Thoracic aorta (tissue), 2 donors: ENCODE data around the gene SLC44A3. TPM values are rescaled to one million over a fixed set of nuclear protein-coding genes. Genes with fewer than 3 reads are reported as not detected.

Experiments used
- ATAC-seq: fragments of 150-250 bp; one replicate; pipeline ENCODE4 v1.8.0; 2017; ENCODE audit warnings: low read depth; ENCODE audit not compliant: insufficient number of reproducible peaks, low FRiP score
- DNase-seq: peaks from one replicate; pipeline ENCODE4 v3.0.0-alpha.2; 2020; ENCODE audit warnings: low spot score
- H3K27ac ChIP-seq, 2 donors: fragments of 200-600 bp; sonication (generic); 1 replicate in 1 of 2; 2 replicates in 1 of 2; pipeline ENCODE4 v1.5.1; 2016; ENCODE audit warnings: mild to moderate bottlenecking in 2 of 2, moderate library complexity in 2 of 2
- H3K27me3 ChIP-seq: fragments of 200-600 bp; sonication (generic); replicated peaks from 2 replicates; pipeline ENCODE4 v1.6.0; 2016; ENCODE audit warnings: mild to moderate bottlenecking; ENCODE audit not compliant: insufficient read depth
- H3K36me3 ChIP-seq: fragments of 200-600 bp; sonication (generic); one replicate; pipeline ENCODE4 v1.5.1; 2016
- H3K4me1 ChIP-seq, 2 donors: fragments of 200-600 bp; sonication (generic); 1 replicate in 1 of 2; 2 replicates in 1 of 2; pipeline versions ENCODE4 v1.5.1 to v1.6.0; 2016; ENCODE audit warnings: low read depth in 2 of 2, mild to moderate bottlenecking in 1 of 2; ENCODE audit not compliant: control insufficient read depth in 1 of 2
- H3K4me3 ChIP-seq: fragments of 200-600 bp; sonication (generic); 2 replicates; pipeline ENCODE4 v1.5.1; 2016; ENCODE audit warnings: mild to moderate bottlenecking
- H3K9me3 ChIP-seq: fragments of 200-600 bp; sonication (generic); 2 replicates; pipeline ENCODE4 v1.5.1; 2016
- total RNA-seq, 2 donors: library from RNA; depleted of rRNA; stranded (reverse); fragments of >200 nt; gene quantifications; one replicate each; pipeline versions ENCODE4 v1.1.0 to v1.2.3, GENCODE V29; 2016
- TF ChIP-seq, protein P1 (sequence below): fragments of 200-600 bp; sonication (generic); IDR thresholded peaks from one replicate; pipeline ENCODE4 v1.5.1; 2019; ENCODE audit warnings: antibody characterized with exemption

Gene SLC44A3
- total RNA-seq, 2 donors from 2014 or later = 2.5 to 3.7 TPM

DNA sequence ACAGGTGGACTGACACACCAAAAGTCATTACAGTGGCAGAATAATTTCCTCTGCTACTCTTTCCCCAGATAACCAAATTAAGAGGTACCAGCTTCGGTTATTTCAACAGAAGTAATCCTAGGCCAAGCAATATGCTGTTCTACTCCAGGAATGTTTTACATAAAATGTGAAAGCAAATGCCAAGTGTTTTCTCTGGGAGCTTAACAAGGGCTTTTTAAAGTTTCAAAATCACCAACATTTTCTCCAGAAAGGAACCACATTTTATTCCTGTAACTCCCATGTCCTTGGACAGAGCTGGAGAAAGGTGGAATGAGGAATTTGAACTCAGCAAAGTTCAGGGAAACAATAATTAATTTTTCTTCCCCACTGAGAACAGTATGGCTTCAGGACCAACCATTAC lies 79.6 kb downstream of the SLC44A3 start:
- Histone ChIP-seq H3K4me1 (peaks cover 30 to 58% of the 10 kb centered on the region in 2 donors), H3K36me3 (peaks cover 14% of the 10 kb centered on the region), H3K27ac (peak overlapping the region; percentile 36 to 56), H3K4me3 (no peak overlapping the region), H3K9me3 (no peaks in the 10 kb centered on the region), H3K27me3 (no peaks in the 10 kb centered on the region)
- DNase-seq = no peak
- TF ChIP-seq, protein P1, sequence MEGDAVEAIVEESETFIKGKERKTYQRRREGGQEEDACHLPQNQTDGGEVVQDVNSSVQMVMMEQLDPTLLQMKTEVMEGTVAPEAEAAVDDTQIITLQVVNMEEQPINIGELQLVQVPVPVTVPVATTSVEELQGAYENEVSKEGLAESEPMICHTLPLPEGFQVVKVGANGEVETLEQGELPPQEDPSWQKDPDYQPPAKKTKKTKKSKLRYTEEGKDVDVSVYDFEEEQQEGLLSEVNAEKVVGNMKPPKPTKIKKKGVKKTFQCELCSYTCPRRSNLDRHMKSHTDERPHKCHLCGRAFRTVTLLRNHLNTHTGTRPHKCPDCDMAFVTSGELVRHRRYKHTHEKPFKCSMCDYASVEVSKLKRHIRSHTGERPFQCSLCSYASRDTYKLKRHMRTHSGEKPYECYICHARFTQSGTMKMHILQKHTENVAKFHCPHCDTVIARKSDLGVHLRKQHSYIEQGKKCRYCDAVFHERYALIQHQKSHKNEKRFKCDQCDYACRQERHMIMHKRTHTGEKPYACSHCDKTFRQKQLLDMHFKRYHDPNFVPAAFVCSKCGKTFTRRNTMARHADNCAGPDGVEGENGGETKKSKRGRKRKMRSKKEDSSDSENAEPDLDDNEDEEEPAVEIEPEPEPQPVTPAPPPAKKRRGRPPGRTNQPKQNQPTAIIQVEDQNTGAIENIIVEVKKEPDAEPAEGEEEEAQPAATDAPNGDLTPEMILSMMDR = no peak
- ATAC-seq = no peak

DNA sequence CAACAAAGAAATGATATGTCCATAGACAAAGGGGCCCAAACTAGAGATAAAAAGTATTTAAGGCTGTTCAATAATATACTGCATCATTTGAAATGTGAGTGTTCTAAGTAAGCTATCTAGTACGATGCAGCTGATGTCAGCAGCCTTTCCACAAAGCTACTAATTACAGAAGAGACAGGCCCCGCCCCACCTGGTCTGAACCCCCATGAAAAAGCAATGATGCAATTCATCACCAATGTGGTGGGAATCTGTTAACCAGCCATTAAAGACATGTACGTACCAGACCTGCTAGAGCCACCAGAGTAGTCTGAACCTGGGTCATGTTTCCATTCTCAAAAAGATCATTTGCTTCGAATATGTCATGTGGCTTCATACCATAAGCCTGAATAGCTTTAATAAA lies 81.7 kb downstream of the SLC44A3 start:
- ATAC-seq = no peak
- Histone ChIP-seq H3K4me1 (peaks cover 32 to 76% of the 10 kb centered on the region in 2 donors), H3K27ac (peak overlapping the region in 1 of 2 donors; percentile 32), H3K36me3 (no peaks in the 10 kb centered on the region), H3K4me3 (no peak overlapping the region), H3K27me3 (no peaks in the 10 kb centered on the region), H3K9me3 (no peaks in the 10 kb centered on the region)
- TF ChIP-seq, protein P1 = no peak
- no peak for DNase-seq

DNA sequence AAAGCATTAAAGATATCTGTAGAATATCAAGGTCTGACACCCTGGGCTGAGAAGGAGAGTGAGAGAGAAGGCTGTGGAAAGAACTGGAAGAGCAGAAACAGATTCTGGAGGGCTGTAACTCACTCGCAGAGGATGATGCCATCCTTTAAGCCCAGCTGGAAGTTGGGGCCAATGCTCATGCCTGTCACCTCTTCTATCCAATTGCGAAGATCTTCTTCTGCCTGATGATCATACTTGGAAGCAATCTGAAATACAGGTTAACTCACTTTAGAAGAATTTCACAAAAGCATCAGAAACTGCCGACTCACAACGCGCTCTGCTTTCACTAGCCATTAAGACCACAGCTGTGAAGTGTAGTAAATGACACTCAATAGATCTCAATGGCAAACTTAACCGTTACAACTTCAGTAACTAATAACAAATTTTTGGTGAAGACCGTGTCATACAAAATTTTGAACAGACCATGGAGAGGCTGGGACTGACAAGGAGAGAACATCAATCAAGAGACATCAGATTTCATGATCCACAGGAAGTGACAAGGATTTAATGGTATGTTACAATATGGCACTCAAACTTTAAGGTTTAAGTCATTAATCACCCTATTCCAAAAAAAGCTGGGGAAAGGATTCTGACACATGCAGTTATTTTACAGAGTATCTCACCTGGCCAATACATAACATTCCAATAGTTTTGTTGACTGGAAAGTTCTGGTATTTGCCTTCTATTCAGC lies 83.3 kb downstream of the SLC44A3 start:
- Histone ChIP-seq H3K4me1 (peaks cover 27 to 78% of the 10 kb centered on the region in 2 donors), H3K27me3 (no peaks in the 10 kb centered on the region), H3K9me3 (no peaks in the 10 kb centered on the region), H3K36me3 (no peaks in the 10 kb centered on the region), H3K27ac (peak overlapping the region; percentile 6 to 11), H3K4me3 (no peak overlapping the region)
- no peak for DNase-seq
- TF ChIP-seq, protein P1 = no peak
- ATAC-seq = no peak

DNA sequence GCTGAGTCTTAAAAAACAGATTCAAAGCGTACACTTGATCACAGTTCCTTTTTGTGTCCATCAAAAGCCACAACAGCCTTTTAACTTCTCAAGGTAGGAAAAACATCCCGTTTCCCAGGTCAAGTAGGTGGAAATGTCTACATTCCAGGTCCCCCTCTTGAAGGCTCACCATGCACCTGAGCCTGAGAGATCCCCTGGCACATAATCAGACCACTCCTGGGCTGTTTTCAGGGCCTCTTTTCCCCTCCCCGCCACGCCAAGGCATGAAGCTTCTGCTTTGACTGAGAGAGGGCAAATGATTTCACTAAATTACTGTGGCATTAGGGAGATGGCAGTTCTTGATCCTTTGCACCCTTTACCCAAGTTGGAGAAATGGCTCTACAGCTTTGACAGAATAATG lies 85.0 kb downstream of the SLC44A3 start:
- DNase-seq = no peak
- no peak overlapping the region for H3K27ac ChIP-seq
- ATAC-seq = no peak
- H3K4me1 ChIP-seq = peaks cover 13 to 77% of the 10 kb centered on the region in 2 donors
- H3K4me3 ChIP-seq = no peak overlapping the region
- no peaks in the 10 kb centered on the region for H3K9me3 ChIP-seq
- TF ChIP-seq, protein P1 = no peak
- H3K27me3 ChIP-seq = no peaks in the 10 kb centered on the region
- H3K36me3 ChIP-seq = no peaks in the 10 kb centered on the region

DNA sequence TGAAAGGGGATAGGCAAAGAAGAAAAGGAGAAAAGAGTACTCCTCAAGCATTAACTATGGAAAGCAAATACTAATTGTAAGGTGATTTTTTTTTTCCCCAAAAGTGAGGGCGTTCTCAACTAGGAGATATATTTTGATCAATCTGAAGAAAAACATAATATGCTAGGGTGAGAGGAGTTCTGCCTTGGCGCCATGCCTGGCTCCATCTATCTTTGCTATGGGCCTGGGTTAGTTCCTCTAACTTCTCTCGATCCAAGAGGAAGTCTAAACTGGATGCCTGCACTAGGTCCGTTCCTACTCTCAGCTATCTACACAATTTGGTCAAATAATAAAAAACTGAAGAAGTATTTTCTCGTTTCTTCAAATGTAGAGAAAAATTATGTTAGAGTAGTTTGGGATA lies 86.2 kb downstream of the SLC44A3 start:
- Histone ChIP-seq H3K27ac (no peak overlapping the region), H3K4me1 (peaks cover 8 to 80% of the 10 kb centered on the region in 2 donors)
- TF ChIP-seq, protein P1 = no peak

More for the DNA sequence above, 86.2 kb downstream of the SLC44A3 start:
- H3K4me3 ChIP-seq = no peak overlapping the region
- ATAC-seq (no peak), DNase-seq (no peak)
- no peaks in the 10 kb centered on the region for H3K27me3 ChIP-seq
- no peaks in the 10 kb centered on the region for H3K36me3 ChIP-seq
- no peaks in the 10 kb centered on the region for H3K9me3 ChIP-seq
